SK-N-SH (cell line): ENCODE results near the gene KRT74. TPM values are rescaled to one million over a fixed set of nuclear protein-coding genes. Genes with fewer than 3 reads are reported as not detected.

Experiments
- CTCF ChIA-PET: fragments of 300-600, 350-600 bp; formaldehyde crosslinking; extraction: SDS; loops from one replicate; lab custom pipeline; 2021; lab: Yijun Ruan, JAX
- POLR2A ChIA-PET: fragments of 350-600 bp; sonication (Branson Sonifier 250); formaldehyde crosslinking; extraction: SDS; loops from one replicate; lab custom pipeline; 2020; ENCODE audit warnings: antibody characterized with exemption, inconsistent platforms; lab: Yijun Ruan, JAX
- DNase-seq: peaks from one replicate; pipeline ENCODE4 v3.0.0; 2012
- H2AFZ ChIP-seq: fragments of 200-600 bp; sonication (generic); 2 replicates; pipeline ENCODE4 v1.8.1; 2016; ENCODE audit warnings: antibody characterized with exemption, mild to moderate bottlenecking, low read depth
- H3F3A ChIP-seq: fragments of 200-600 bp; sonication (generic); replicated peaks from 2 replicates; pipeline ENCODE3; 2016; ENCODE audit warnings: antibody characterized with exemption, mild to moderate bottlenecking; ENCODE audit not compliant: insufficient read depth
- H3K27ac ChIP-seq, 2 experiments: fragments of 200-500 bp in 1 of 2; fragments of 200-600 bp in 1 of 2; sonication (Bioruptor generic) in 1 of 2; sonication (generic), shearing (Covaris generic) in 1 of 2; 2 replicates each; pipeline versions ENCODE4 v1.5.1 to v1.6.1; 2014 to 2016; ENCODE audit warnings: low read depth in 2 of 2, inconsistent platforms in 1 of 2, low read length in 1 of 2, mild to moderate bottlenecking in 1 of 2, mixed read lengths in 1 of 2
- H3K27me3 ChIP-seq: fragments of 200-600 bp; sonication (generic), shearing (Covaris generic); 2 replicates; pipeline ENCODE4 v1.6.1; 2016; ENCODE audit warnings: mixed run types; ENCODE audit not compliant: insufficient read depth
- H3K36me3 ChIP-seq, 2 experiments: fragments of 200-500 bp in 1 of 2; fragments of 200-600 bp in 1 of 2; sonication (Bioruptor generic) in 1 of 2; sonication (generic) in 1 of 2; replicated peaks in 1 of 2; 2 replicates each; pipeline versions ENCODE3 to v1.5.1; 2014 to 2016; ENCODE audit warnings: low read length in 1 of 2, mild to moderate bottlenecking in 1 of 2; ENCODE audit not compliant: insufficient read depth in 2 of 2, control insufficient read depth in 1 of 2
- H3K4me1 ChIP-seq, 2 experiments: fragments of 200-500 bp in 1 of 2; fragments of 200-600 bp in 1 of 2; sonication (Bioruptor generic) in 1 of 2; sonication (generic), shearing (Covaris generic) in 1 of 2; 2 replicates each; pipeline versions ENCODE4 v1.5.1 to v1.6.1; 2014 to 2016; ENCODE audit warnings: low read depth in 1 of 2, low read length in 1 of 2, mixed run types in 1 of 2; ENCODE audit not compliant: insufficient read depth in 2 of 2, control insufficient read depth in 1 of 2
- H3K4me2 ChIP-seq: fragments of 200-600 bp; sonication (generic), shearing (Covaris generic); 2 replicates; pipeline ENCODE4 v1.6.1; 2017; ENCODE audit warnings: mixed run types
- H3K4me3 ChIP-seq, 2 experiments: fragments of 200-500 bp in 1 of 2; fragments of 200-600 bp in 1 of 2; sonication (Bioruptor generic) in 1 of 2; sonication (generic), shearing (Covaris generic) in 1 of 2; 2 replicates each; pipeline versions ENCODE4 v1.5.1 to v1.8.1; 2014 to 2016; ENCODE audit warnings: low read depth in 2 of 2, inconsistent platforms in 1 of 2, low read length in 1 of 2, mild to moderate bottlenecking in 1 of 2, mixed read lengths in 1 of 2, moderate library complexity in 1 of 2
- H3K79me2 ChIP-seq: fragments of 200-600 bp; sonication (generic); 2 replicates; pipeline ENCODE4 v1.8.1; 2017; ENCODE audit warnings: mild to moderate bottlenecking; ENCODE audit not compliant: insufficient read depth
- H3K9ac ChIP-seq: fragments of 200-600 bp; sonication (generic); 2 replicates; pipeline ENCODE4 v1.6.1; 2017; ENCODE audit warnings: mixed run types
- H3K9me2 ChIP-seq: fragments of 200-600 bp; sonication (generic); 2 replicates; pipeline ENCODE4 v1.6.1; 2017; ENCODE audit warnings: mixed run types
- H3K9me3 ChIP-seq: fragments of 200-600 bp; sonication (generic); 2 replicates; pipeline ENCODE4 v1.6.1; 2017; ENCODE audit warnings: mixed run types, mild to moderate bottlenecking, moderate library complexity
- H4K20me1 ChIP-seq: fragments of 200-600 bp; sonication (generic); 2 replicates; pipeline ENCODE4 v1.6.1; 2017; ENCODE audit warnings: mild to moderate bottlenecking, mixed run types; ENCODE audit not compliant: insufficient read depth
- CHD2 ChIP-seq: fragments of 150-350 bp; IDR thresholded peaks from 2 replicates; pipeline ENCODE4 v1.6.1; 2018; ENCODE audit warnings: low read length; ENCODE audit not compliant: partially characterized antibody
- EP300 ChIP-seq, 2 experiments: IDR thresholded peaks; 2 replicates each; pipeline versions ENCODE4 v1.4.0 to v1.6.1; 2012; ENCODE audit warnings: borderline replicate concordance in 1 of 2, low read depth in 1 of 2, low read length in 1 of 2
- EZH2phosphoT487 ChIP-seq: fragments of 200-600 bp; sonication (generic); IDR thresholded peaks from 2 replicates; pipeline ENCODE4 v1.6.1; 2017; ENCODE audit warnings: low read depth, mixed run types, mild to moderate bottlenecking, antibody characterized with exemption, moderate library complexity, borderline replicate concordance
- FOSL2 ChIP-seq: IDR thresholded peaks from 2 replicates; pipeline ENCODE4 v1.4.0; 2012; ENCODE audit warnings: low read depth, mild to moderate bottlenecking, moderate library complexity, borderline replicate concordance
- FOXJ3 ChIP-seq: sonication (generic); formaldehyde crosslinking; IDR thresholded peaks from 2 replicates; pipeline ENCODE4 v1.5.1; 2020; ENCODE audit warnings: mild to moderate bottlenecking, missing genetic modification reagents
- FOXM1 ChIP-seq: IDR thresholded peaks from 2 replicates; pipeline ENCODE4 v1.4.0; 2012; ENCODE audit warnings: low read depth, mild to moderate bottlenecking
- GABPA ChIP-seq: IDR thresholded peaks from 2 replicates; pipeline ENCODE4 v1.4.0; 2012; ENCODE audit warnings: low read depth, mild to moderate bottlenecking
- GATA2 ChIP-seq: sonication (generic); formaldehyde crosslinking; IDR thresholded peaks from 2 replicates; pipeline ENCODE4 v1.5.0; 2020; ENCODE audit warnings: mild to moderate bottlenecking, missing genetic modification reagents
- JUND ChIP-seq: IDR thresholded peaks from 2 replicates; pipeline ENCODE4 v1.4.0; 2012
- MEF2A ChIP-seq: IDR thresholded peaks from 2 replicates; pipeline ENCODE4 v1.4.0; 2012; ENCODE audit warnings: low read depth, borderline replicate concordance
- PBX3 ChIP-seq: IDR thresholded peaks from 2 replicates; pipeline ENCODE4; 2012
- RAD21 ChIP-seq: IDR thresholded peaks from 2 replicates; pipeline ENCODE4 v1.6.1; 2012; ENCODE audit warnings: mild to moderate bottlenecking, low read length
- RCOR1 ChIP-seq: fragments of 150-350 bp; IDR thresholded peaks from 2 replicates; pipeline ENCODE4 v1.6.1; 2017; ENCODE audit warnings: antibody characterized with exemption, low read length
- RFX5 ChIP-seq: IDR thresholded peaks from 2 replicates; pipeline ENCODE4 v1.6.1; 2012; ENCODE audit warnings: mild to moderate bottlenecking, improper control_type of control experiment, low read length
- SIN3A ChIP-seq: IDR thresholded peaks from 2 replicates; pipeline ENCODE4 v1.6.1; 2012; ENCODE audit warnings: low read depth, mild to moderate bottlenecking, low read length, moderate library complexity, borderline replicate concordance
- TAF1 ChIP-seq: IDR thresholded peaks from 2 replicates; pipeline ENCODE4 v1.6.1; 2012; ENCODE audit warnings: low read depth, mild to moderate bottlenecking, low read length, moderate library complexity, borderline replicate concordance
- TCF12 ChIP-seq: IDR thresholded peaks from 2 replicates; pipeline ENCODE4 v1.4.0; 2012
- USF1 ChIP-seq: IDR thresholded peaks from 2 replicates; pipeline ENCODE4 v1.4.0; 2012; ENCODE audit warnings: low read depth, borderline replicate concordance
- USF2 ChIP-seq: fragments of 150-350 bp; IDR thresholded peaks from 2 replicates; pipeline ENCODE4 v1.6.1; 2017; ENCODE audit warnings: antibody characterized with exemption, low read length, low read depth, borderline replicate concordance
- YY1 ChIP-seq: IDR thresholded peaks from 2 replicates; pipeline ENCODE4 v1.4.0; 2012; ENCODE audit warnings: low read depth, mild to moderate bottlenecking
- ZBTB33 ChIP-seq: IDR thresholded peaks from 2 replicates; pipeline ENCODE4 v1.4.0; 2012; ENCODE audit warnings: low read depth, borderline replicate concordance
- WGBS: methylation state at CpG from one replicate; pipeline ENCODE4 v1.1.6; 2017; ENCODE audit warnings: low lambda C conversion rate; 5-methylcytosine and 5-hydroxymethylcytosine counted together
- polyA plus RNA-seq, 3 experiments: library from polyadenylated mRNA; depleted of rRNA; stranded (reverse); fragments of >200 nt; gene quantifications; 2 replicates each; pipeline ENCODE4 v1.2.3, GENCODE V29; 2012

KRT74 gene
- polyA plus RNA-seq, 1 of the 3 experiments (the other 2 are of a cell fraction) = not detected

- TF ChIP-seq RAD21 (no peak), YY1 (no peak)
Measured at GRCh38 chr12:52537101-52537500, 36.5 kb downstream of the KRT74 start (continued).

GRCh38 chr12:52535574-52535973, 38.1 kb downstream of the KRT74 start:
- no peaks in the 10 kb centered on the region for H3F3A ChIP-seq
- peaks cover 19% of the 10 kb centered on the region; the same call in 1 of the 2 replicates for H3K27me3 ChIP-seq
- TF ChIP-seq FOXM1 = no peak
- no peak for TF ChIP-seq JUND
- no peak for TF ChIP-seq EP300 (IDR thresholded peaks at IDR 0.05; ENCODE audit: borderline replicate concordance in 1 of 2, low read depth in 1 of 2, low read length in 1 of 2)
- no peak for TF ChIP-seq TCF12
- TF ChIP-seq PBX3 = no peak
- TF ChIP-seq USF2 = no peak
- TF ChIP-seq EZH2phosphoT487 = no peak
- TF ChIP-seq ZBTB33 = no peak
- TF ChIP-seq USF1 = no peak
- TF ChIP-seq SIN3A = no peak
- no peak for TF ChIP-seq YY1
- TF ChIP-seq FOSL2 = no peak
- TF ChIP-seq RCOR1 = no peak
- no peak for TF ChIP-seq FOXJ3 (CRISPR knock-in tag)
- no peak for TF ChIP-seq TAF1
- TF ChIP-seq CHD2 = no peak
- TF ChIP-seq GABPA = no peak
- no peak for TF ChIP-seq MEF2A
- no peak for TF ChIP-seq RFX5
- TF ChIP-seq GATA2 (CRISPR knock-in tag) = no peak
- DNase-seq = no peak
- CTCF ChIA-PET = no interaction called here
- H4K20me1 ChIP-seq = no peaks in the 10 kb centered on the region
- no peaks in the 10 kb centered on the region for H3K4me1 ChIP-seq
- no peaks in the 10 kb centered on the region for H3K9me2 ChIP-seq
- H3K36me3 ChIP-seq = no peaks in the 10 kb centered on the region
- H3K4me2 ChIP-seq = no peak overlapping the region
- POLR2A ChIA-PET = no interaction called here
- no peaks in the 10 kb centered on the region for H3K79me2 ChIP-seq
- H3K27ac ChIP-seq = no peak overlapping the region
- H3K9ac ChIP-seq = no peak overlapping the region
- H2AFZ ChIP-seq = no peak overlapping the region
- H3K9me3 ChIP-seq = no peaks in the 10 kb centered on the region
- WGBS = 0% methylated on average over 1 of the region's 1 CpG
- H3K4me3 ChIP-seq = no peak overlapping the region
